Measurements from ENCODE around the gene RAB11FIP4. TPM values are rescaled to one million over a fixed set of nuclear protein-coding genes. Genes with fewer than 3 reads are reported as not detected.

RAB11FIP4 gene
- total and polyA plus RNA-seq, 10 of the 15 experiments (the other 5 are each of a cell fraction or from before 2014, with no cell fraction given), result 1.4 to 27.0 (median 17.6) TPM

- Histone ChIP-seq H3K27me3 (replicated peaks in 1 of 2; ENCODE audit: control insufficient read depth in 2 of 2, insufficient read depth in 2 of 2, low read length in 1 of 2) (no peaks in the 10 kb centered on the region), H3K9me3 (replicated peaks; ENCODE audit: control insufficient read depth, insufficient read depth, low read length) (no peaks in the 10 kb centered on the region), H3K36me3 (ENCODE audit: control insufficient read depth in 2 of 2, insufficient read depth in 2 of 2, low read length in 1 of 2) (no peaks in the 10 kb centered on the region), H4K20me1 (ENCODE audit: control insufficient read depth, insufficient read depth) (no peaks in the 10 kb centered on the region), H3K27ac (ENCODE audit: control insufficient read depth, insufficient read depth) (no peak overlapping the region), H3K79me2 (ENCODE audit: control insufficient read depth, insufficient read depth, low read length) (no peaks in the 10 kb centered on the region), H3K9ac (ENCODE audit: control insufficient read depth, insufficient read depth, low read length) (no peak overlapping the region), H3K4me2 (ENCODE audit: control insufficient read depth, insufficient read depth) (no peak overlapping the region), H3K4me3 (no peak overlapping the region), H3K4me1 (ENCODE audit: control insufficient read depth, insufficient read depth, low read length) (no peaks in the 10 kb centered on the region), H2AFZ (ENCODE audit: control insufficient read depth, low read depth, low read length) (no peak overlapping the region)
- RAD21 ChIA-PET (ENCODE audit: unreplicated experiment), result interaction anchor here (0.6 to 7.7 kb wide), 10 partner anchors 9 to 403 kb away, joined by 3 to 64 read pairs (median 4); no protein-coding TSS in a partner anchor
- no TSS peak for BruUV-seq (replicated peaks)
- 68% methylated on average over 4 of the region's 4 CpGs for WGBS (ENCODE audit: insufficient coverage, insufficient replicate concordance, low lambda C conversion rate, missing lambda C conversion rate)
- TF ChIP-seq ATF7 (IDR thresholded peaks at IDR 0.05; ENCODE audit: low read depth), result 0 out of 2 replicates have a peak, but pooled peaks have one; percentile 13
- no peak for TF ChIP-seq ZNF384 (IDR thresholded peaks at IDR 0.05; ENCODE audit: borderline replicate concordance, low read depth, low read length)
- no peak for TF ChIP-seq CUX1 (IDR thresholded peaks at IDR 0.05; ENCODE audit: insufficient replicate concordance, low read depth, low read length)
- TF ChIP-seq CBX3 (IDR thresholded peaks at IDR 0.05; ENCODE audit: borderline replicate concordance, low read depth), result no peak
- no peak for TF ChIP-seq IKZF1 (conservative IDR thresholded peaks at IDR 0.05)
- intact Hi-C loops (cut with micrococcal nuclease; ENCODE audit: unreplicated experiment) (no loop called here), in situ Hi-C loops (cut with MboI) (loop anchor here (5.0 kb wide), 2 partner anchors 88 to 408 kb away; no protein-coding TSS in a partner anchor)
- POLR2A ChIA-PET, result no interaction called here
- CTCF ChIA-PET, result interaction anchor here (0.7 to 6.8 kb wide), 13 partner anchors 12 to 403 kb away, joined by 3 to 95 read pairs (median 6); no protein-coding TSS in a partner anchor
- SMC1A ChIA-PET (ENCODE audit: uncharacterized antibody, unreplicated experiment), result interaction anchor here (0.8 to 7.5 kb wide), 12 partner anchors 9 to 462 kb away, joined by 3 to 81 read pairs (median 4); partner anchors contain the start of gene UTP6
- ATAC-seq, result no peak
- no peak for DNase-seq (ENCODE audit: low read depth, low spot score)
- FAIRE-seq, result no peak
Measured at GRCh38 chr17:31439716-31440115, 48.2 kb downstream of the RAB11FIP4 start.
